PC-9 (cell line): Measurements from ENCODE around the gene CHCHD4. TPM values are rescaled to one million over a fixed set of nuclear protein-coding genes. Genes with fewer than 3 reads are reported as not detected.

ENCODE experiments used
- BruUV-seq: library from RNA; stranded (reverse); fragments of 400-500 nt; replicated peaks from 2 replicates; lab custom pipeline; 2021; lab: Mats Ljungman, UMichigan
- CTCF ChIA-PET: fragments of 300-600 bp; sonication (Branson Sonifier 250); formaldehyde crosslinking; loops from one replicate; lab custom pipeline; 2022; ENCODE audit warnings: antibody characterized with exemption; lab: Charles Lee
- POLR2A ChIA-PET: fragments of 300-600 bp; sonication (Branson Sonifier 250); formaldehyde crosslinking; loops from one replicate; lab custom pipeline; 2022; ENCODE audit warnings: antibody characterized with exemption; ENCODE audit not compliant: unreplicated experiment; lab: Charles Lee
- DNase-seq, 2 experiments: peaks; one replicate each; pipeline versions ENCODE4 v3.0.0 to v3.0.0-alpha.2; 2015 to 2022; ENCODE audit warnings: mixed read lengths in 1 of 2
- H2AFZ ChIP-seq: fragments of 200-600 bp; sonication (generic); 2 replicates; pipeline ENCODE4 v1.8.1; 2017; ENCODE audit warnings: antibody characterized with exemption
- H3F3A ChIP-seq: fragments of 200-600 bp; sonication (generic); 2 replicates; pipeline ENCODE4 v1.8.1; 2017; ENCODE audit warnings: antibody characterized with exemption, mild to moderate bottlenecking, low read depth; ENCODE audit not compliant: insufficient read depth
- H3K27ac ChIP-seq: fragments of 200-600 bp; sonication (generic); 2 replicates; pipeline ENCODE4 v1.6.1; 2016; ENCODE audit warnings: mixed run types
- H3K27me3 ChIP-seq: fragments of 200-600 bp; sonication (generic); 2 replicates; pipeline ENCODE4 v1.6.1; 2016; ENCODE audit warnings: low read depth, mixed run types; ENCODE audit not compliant: insufficient read depth
- H3K36me3 ChIP-seq: fragments of 200-600 bp; sonication (generic); 2 replicates; pipeline ENCODE4 v1.6.1; 2016; ENCODE audit warnings: low read depth, mixed run types
- H3K4me1 ChIP-seq: fragments of 200-600 bp; sonication (generic); replicated peaks from 2 replicates; pipeline ENCODE4 v1.6.1; 2016; ENCODE audit warnings: mixed run types; ENCODE audit not compliant: insufficient read depth
- H3K4me2 ChIP-seq: fragments of 200-600 bp; sonication (generic); 2 replicates; pipeline ENCODE4 v1.6.1; 2017; ENCODE audit warnings: mixed run types
- H3K4me3 ChIP-seq: fragments of 200-600 bp; sonication (generic); 2 replicates; pipeline ENCODE4 v1.6.1; 2016; ENCODE audit warnings: mixed run types
- H3K79me2 ChIP-seq: fragments of 200-600 bp; sonication (generic); 2 replicates; pipeline ENCODE4 v1.6.1; 2017; ENCODE audit warnings: low read depth, mixed run types
- H3K9me2 ChIP-seq: fragments of 200-600 bp; sonication (generic); 2 replicates; pipeline ENCODE4 v1.8.1; 2017; ENCODE audit warnings: mild to moderate bottlenecking; ENCODE audit not compliant: insufficient read depth
- H3K9me3 ChIP-seq: fragments of 200-600 bp; sonication (generic); 2 replicates; pipeline ENCODE4 v1.8.1; 2016; ENCODE audit warnings: low read depth; ENCODE audit not compliant: insufficient read depth
- H4K20me1 ChIP-seq: fragments of 200-600 bp; sonication (generic); 2 replicates; pipeline ENCODE4 v1.8.1; 2017; ENCODE audit not compliant: insufficient read depth
- CTCF ChIP-seq: fragments of 200-600 bp; sonication (generic); conservative IDR thresholded peaks from 2 replicates; pipeline ENCODE4 v1.6.1; 2017; ENCODE audit warnings: mixed run types, antibody characterized with exemption, mild to moderate bottlenecking, moderate library complexity
- EZH2 ChIP-seq: fragments of 200-600 bp; sonication (generic); IDR thresholded peaks from 2 replicates; pipeline ENCODE4 v1.8.0; 2017; ENCODE audit warnings: antibody characterized with exemption, low read depth
- intact Hi-C: fragments of 100-400 bp; cut with micrococcal nuclease; formaldehyde crosslinking; loops from one replicate; pipeline ENCODE4 v1.10.0; 2022; ENCODE audit not compliant: unreplicated experiment
- total RNA-seq: library from RNA; stranded (reverse); gene quantifications from 2 replicates; pipeline ENCODE4 v1.2.3, GENCODE V29; 2021

The CHCHD4 gene
- total RNA-seq, 1 experiment from 2014 or later: 17.6 TPM

- TSS peak; percentile 27 for BruUV-seq
- H3K4me3 ChIP-seq: peak overlapping the region; percentile 87
- peak overlapping the region; percentile 69 for H3K27ac ChIP-seq
- no peaks in the 10 kb centered on the region for H3K9me3 ChIP-seq
- no peak; the same call in 1 of the 2 replicates for TF ChIP-seq CTCF
- no peak for TF ChIP-seq EZH2
- no peaks in the 10 kb centered on the region for H3K27me3 ChIP-seq
- POLR2A ChIA-PET: interaction anchor here (0.6 to 1.7 kb wide), 9 partner anchors 11 to 1654 kb away, joined by 3 to 25 read pairs (median 6); partner anchors contain the start of genes LSM3 and XPC
- H3K4me1 ChIP-seq: peaks cover 24% of the 10 kb centered on the region
- no peaks in the 10 kb centered on the region for H3K9me2 ChIP-seq
- H3K36me3 ChIP-seq: peaks cover 41% of the 10 kb centered on the region
- peaks cover 74% of the 10 kb centered on the region for H3K79me2 ChIP-seq
- H2AFZ ChIP-seq: peak overlapping the region; percentile 94
- H3K4me2 ChIP-seq: peak overlapping the region; percentile 88
- peaks cover 32% of the 10 kb centered on the region for H4K20me1 ChIP-seq
- DNase-seq: peak; percentile 81 to 88
- intact Hi-C loops: loop anchor here (1.0 to 2.0 kb wide), 2 partner anchors 19 to 109 kb away; no protein-coding TSS in a partner anchor
- H3F3A ChIP-seq: peaks cover 11% of the 10 kb centered on the region; the same call in 1 of the 2 replicates
- CTCF ChIA-PET: interaction anchor here (1.3 to 1.4 kb wide), 2 partner anchors 78 to 229 kb away, joined by 5 to 9 read pairs; no protein-coding TSS in a partner anchor
These were observed 735 bp upstream of the CHCHD4 start for GRCh38 chr3:14125193-14126016.

- no peak for DNase-seq
- Histone ChIP-seq H3K27ac (peak overlapping the region; percentile 37), H3K4me1 (peaks cover 24% of the 10 kb centered on the region), H3K4me2 (peak overlapping the region; percentile 88), H4K20me1 (peaks cover 32% of the 10 kb centered on the region), H3K79me2 (peaks cover 69% of the 10 kb centered on the region), H2AFZ (peak overlapping the region; percentile 90), H3F3A (peaks cover 15% of the 10 kb centered on the region; the same call in 1 of the 2 replicates), H3K4me3 (peak overlapping the region; percentile 87), H3K9me3 (no peaks in the 10 kb centered on the region), H3K9me2 (no peaks in the 10 kb centered on the region), H3K27me3 (no peaks in the 10 kb centered on the region), H3K36me3 (peaks cover 32% of the 10 kb centered on the region)
- ChIA-PET CTCF (interaction anchor here (0.7 kb wide), 1 partner anchor 22 kb away, joined by 3 read pairs; no protein-coding TSS in a partner anchor), POLR2A (interaction anchor here (0.6 to 1.7 kb wide), 6 partner anchors 10 to 395 kb away, joined by 3 to 25 read pairs (median 5); partner anchors contain the start of genes LSM3 and XPC)
- TF ChIP-seq CTCF (no peak), EZH2 (no peak)
- intact Hi-C loops: loop anchor here (1.0 to 2.0 kb wide), 2 partner anchors 54 to 107 kb away; partner anchors contain the start of genes LSM3 and XPC
- no TSS peak for BruUV-seq
These were observed 451 bp downstream of the CHCHD4 start for GRCh38 chr3:14124223-14124614.
